HepG2 (cell line): ENCODE data around the gene C1orf50. TPM values are rescaled to one million over a fixed set of nuclear protein-coding genes. Genes with fewer than 3 reads are reported as not detected.

Experiments
- ISL2 ChIP-seq: sonication (generic); formaldehyde crosslinking; IDR thresholded peaks from 2 replicates; pipeline ENCODE4 v1.5.0; 2020; ENCODE audit warnings: missing genetic modification reagents
- MXI1 ChIP-seq: IDR thresholded peaks from 3 replicates; pipeline ENCODE4 v1.6.1; 2012; ENCODE audit warnings: low read depth, low read length, inconsistent platforms, borderline replicate concordance
- NCOA1 ChIP-seq: sonication (generic); formaldehyde crosslinking; IDR thresholded peaks from 2 replicates; pipeline ENCODE4 v1.9.0; 2021; ENCODE audit warnings: missing genetic modification reagents
- RBAK ChIP-seq: sonication (generic); formaldehyde crosslinking; IDR thresholded peaks from 2 replicates; pipeline ENCODE4 v1.5.1; 2020; ENCODE audit warnings: mild to moderate bottlenecking, missing genetic modification reagents
- SATB2 ChIP-seq: sonication (generic); formaldehyde crosslinking; IDR thresholded peaks from 2 replicates; pipeline ENCODE4 v1.5.0; 2020; ENCODE audit warnings: missing genetic modification reagents
- TARDBP ChIP-seq: sonication (generic); formaldehyde crosslinking; IDR thresholded peaks from 2 replicates; pipeline ENCODE4 v1.8.0; 2022; ENCODE audit warnings: mild to moderate bottlenecking, missing genetic modification reagents
- ZNF235 ChIP-seq: sonication (generic); formaldehyde crosslinking; IDR thresholded peaks from 2 replicates; pipeline ENCODE4 v1.8.1; 2023; ENCODE audit warnings: mild to moderate bottlenecking, missing genetic modification reagents, borderline replicate concordance
- ZNF431 ChIP-seq: sonication (generic); formaldehyde crosslinking; IDR thresholded peaks from 2 replicates; pipeline ENCODE4 v1.9.0; 2022; ENCODE audit warnings: missing genetic modification reagents, low read depth, mild to moderate bottlenecking, borderline replicate concordance
- ZNF543 ChIP-seq: sonication (generic); formaldehyde crosslinking; IDR thresholded peaks from 2 replicates; pipeline ENCODE4 v1.4.0; 2020; ENCODE audit warnings: mild to moderate bottlenecking, missing genetic modification reagents
- ZNF644 ChIP-seq: IDR thresholded peaks from 2 replicates; pipeline ENCODE4 v1.6.1; 2016; ENCODE audit warnings: low read depth
- polyA plus RNA-seq, 8 experiments: library from polyadenylated mRNA; depleted of rRNA in 3 of 8; stranded (reverse) in 7 of 8; unstranded in 1 of 8; fragments of >200 nt; fragmentation: Illumina TruSeq in 4 of 8; extraction: Trizol in 4 of 8; gene quantifications; 2 replicates each; pipeline versions ENCODE4 v1.2.1 to v1.2.3, GENCODE V29; 2011 to 2016; ENCODE audit warnings: low read depth in 4 of 8, missing spikeins in 1 of 8, mixed read lengths in 1 of 8; ENCODE audit not compliant: insufficient read depth in 1 of 8
- total RNA-seq, 5 experiments: library from RNA; depleted of rRNA; stranded (reverse); fragments of >200 nt; fragmentation: Illumina TruSeq; extraction: Trizol; gene quantifications; 2 replicates each; pipeline ENCODE4 v1.2.3, GENCODE V29; 2016; ENCODE audit warnings: low read depth in 1 of 5
- TF ChIP-seq, protein P1 (sequence below): IDR thresholded peaks from 2 replicates; pipeline ENCODE4 v1.6.1; 2016; ENCODE audit warnings: control low read depth
- TF ChIP-seq, protein P2 (sequence below): sonication (generic); formaldehyde crosslinking; IDR thresholded peaks from 2 replicates; pipeline ENCODE4 v1.4.0; 2020; ENCODE audit warnings: missing genetic modification reagents, mild to moderate bottlenecking, borderline replicate concordance
- TF ChIP-seq, protein P3 (sequence below): sonication (generic); formaldehyde crosslinking; IDR thresholded peaks from 2 replicates; pipeline ENCODE4 v1.4.0; 2020; ENCODE audit warnings: missing genetic modification reagents, borderline replicate concordance
- TF ChIP-seq, protein P4 (sequence below): IDR thresholded peaks from 2 replicates; pipeline ENCODE4 v1.6.1; 2016; ENCODE audit warnings: low read depth
- TF ChIP-seq, protein P5 (sequence below): IDR thresholded peaks from 2 replicates; pipeline ENCODE4 v1.4.0; 2020; ENCODE audit warnings: mild to moderate bottlenecking, missing genetic modification reagents

Gene C1orf50
- total and polyA plus RNA-seq, 2 of the 13 experiments (the other 11 are each of a cell fraction or from before 2014, with no cell fraction given) = 4.3 to 4.8 TPM

DNA sequence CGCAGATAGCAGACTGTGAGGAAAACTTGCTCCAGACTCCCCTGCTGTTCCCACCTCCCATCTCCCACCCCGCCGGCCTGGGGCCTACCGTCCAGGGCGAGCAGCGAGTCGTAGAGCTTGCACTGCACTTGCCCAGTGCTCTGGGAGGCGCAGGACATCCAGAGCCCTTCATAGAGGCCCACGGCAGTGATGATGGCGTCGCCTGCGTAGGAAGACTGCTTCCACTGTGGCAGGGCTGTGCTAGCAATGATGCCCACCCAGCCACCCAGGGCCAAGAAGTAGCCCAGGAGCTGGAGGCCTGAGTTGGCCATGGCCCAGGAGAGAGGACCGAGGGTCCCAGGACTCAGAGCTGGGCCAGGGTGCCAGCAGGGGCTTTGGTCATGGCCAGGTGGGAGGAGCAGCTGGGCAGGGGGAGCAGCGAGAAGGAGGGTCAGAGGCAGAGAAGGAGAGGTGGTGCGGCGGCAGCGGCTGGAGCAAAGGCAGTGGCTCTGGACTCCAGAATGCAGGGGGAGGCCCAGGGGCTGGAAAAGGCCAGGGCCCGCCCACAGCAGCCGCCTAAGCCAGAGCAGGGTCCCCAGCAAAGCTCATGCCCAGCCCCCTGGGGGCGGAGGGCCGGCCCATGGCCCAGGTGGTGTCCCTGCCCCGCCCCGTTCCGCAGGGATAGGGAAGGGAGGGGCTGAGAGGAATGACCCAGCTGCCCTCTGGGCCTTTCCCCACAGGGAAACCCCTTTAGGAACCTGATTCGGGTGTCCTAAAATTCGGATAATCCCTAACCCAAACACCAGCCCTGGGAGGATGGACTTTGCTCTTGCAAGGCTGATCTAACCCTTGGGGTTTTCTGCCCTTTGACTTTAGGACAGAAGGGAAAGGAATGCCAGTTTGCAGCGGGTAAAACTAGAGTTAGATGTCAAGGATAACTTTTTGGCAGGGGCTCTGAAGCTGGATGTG lies 27.0 kb upstream of the C1orf50 start, which contains the start of gene CLDN19 (continued):
- TF ChIP-seq ZNF431 (no peak), NCOA1 (no peak; the same call in 1 of the 2 replicates), TARDBP (peak; percentile 22; the same call in 1 of the 2 replicates), ZNF543 (CRISPR knock-in tag) (no peak), RBAK (CRISPR knock-in tag) (no peak), ZNF235 (CRISPR knock-in tag) (no peak), MXI1 (no peak), SATB2 (no peak), ZNF644 (CRISPR knock-in tag) (0 out of 2 replicates have a peak, but pooled peaks have one; percentile 19), ISL2 (peak; percentile 54; the same call in 1 of the 2 replicates)
- TF ChIP-seq, protein P1, sequence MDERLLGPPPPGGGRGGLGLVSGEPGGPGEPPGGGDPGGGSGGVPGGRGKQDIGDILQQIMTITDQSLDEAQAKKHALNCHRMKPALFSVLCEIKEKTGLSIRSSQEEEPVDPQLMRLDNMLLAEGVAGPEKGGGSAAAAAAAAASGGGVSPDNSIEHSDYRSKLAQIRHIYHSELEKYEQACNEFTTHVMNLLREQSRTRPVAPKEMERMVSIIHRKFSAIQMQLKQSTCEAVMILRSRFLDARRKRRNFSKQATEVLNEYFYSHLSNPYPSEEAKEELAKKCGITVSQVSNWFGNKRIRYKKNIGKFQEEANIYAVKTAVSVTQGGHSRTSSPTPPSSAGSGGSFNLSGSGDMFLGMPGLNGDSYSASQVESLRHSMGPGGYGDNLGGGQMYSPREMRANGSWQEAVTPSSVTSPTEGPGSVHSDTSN (CRISPR knock-in tag) = no peak
- TF ChIP-seq, protein P2, sequence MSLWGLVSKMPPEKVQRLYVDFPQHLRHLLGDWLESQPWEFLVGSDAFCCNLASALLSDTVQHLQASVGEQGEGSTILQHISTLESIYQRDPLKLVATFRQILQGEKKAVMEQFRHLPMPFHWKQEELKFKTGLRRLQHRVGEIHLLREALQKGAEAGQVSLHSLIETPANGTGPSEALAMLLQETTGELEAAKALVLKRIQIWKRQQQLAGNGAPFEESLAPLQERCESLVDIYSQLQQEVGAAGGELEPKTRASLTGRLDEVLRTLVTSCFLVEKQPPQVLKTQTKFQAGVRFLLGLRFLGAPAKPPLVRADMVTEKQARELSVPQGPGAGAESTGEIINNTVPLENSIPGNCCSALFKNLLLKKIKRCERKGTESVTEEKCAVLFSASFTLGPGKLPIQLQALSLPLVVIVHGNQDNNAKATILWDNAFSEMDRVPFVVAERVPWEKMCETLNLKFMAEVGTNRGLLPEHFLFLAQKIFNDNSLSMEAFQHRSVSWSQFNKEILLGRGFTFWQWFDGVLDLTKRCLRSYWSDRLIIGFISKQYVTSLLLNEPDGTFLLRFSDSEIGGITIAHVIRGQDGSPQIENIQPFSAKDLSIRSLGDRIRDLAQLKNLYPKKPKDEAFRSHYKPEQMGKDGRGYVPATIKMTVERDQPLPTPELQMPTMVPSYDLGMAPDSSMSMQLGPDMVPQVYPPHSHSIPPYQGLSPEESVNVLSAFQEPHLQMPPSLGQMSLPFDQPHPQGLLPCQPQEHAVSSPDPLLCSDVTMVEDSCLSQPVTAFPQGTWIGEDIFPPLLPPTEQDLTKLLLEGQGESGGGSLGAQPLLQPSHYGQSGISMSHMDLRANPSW (CRISPR knock-in tag) = 0 out of 2 replicates have a peak, but pooled peaks have one; percentile 62
- TF ChIP-seq, protein P3, sequence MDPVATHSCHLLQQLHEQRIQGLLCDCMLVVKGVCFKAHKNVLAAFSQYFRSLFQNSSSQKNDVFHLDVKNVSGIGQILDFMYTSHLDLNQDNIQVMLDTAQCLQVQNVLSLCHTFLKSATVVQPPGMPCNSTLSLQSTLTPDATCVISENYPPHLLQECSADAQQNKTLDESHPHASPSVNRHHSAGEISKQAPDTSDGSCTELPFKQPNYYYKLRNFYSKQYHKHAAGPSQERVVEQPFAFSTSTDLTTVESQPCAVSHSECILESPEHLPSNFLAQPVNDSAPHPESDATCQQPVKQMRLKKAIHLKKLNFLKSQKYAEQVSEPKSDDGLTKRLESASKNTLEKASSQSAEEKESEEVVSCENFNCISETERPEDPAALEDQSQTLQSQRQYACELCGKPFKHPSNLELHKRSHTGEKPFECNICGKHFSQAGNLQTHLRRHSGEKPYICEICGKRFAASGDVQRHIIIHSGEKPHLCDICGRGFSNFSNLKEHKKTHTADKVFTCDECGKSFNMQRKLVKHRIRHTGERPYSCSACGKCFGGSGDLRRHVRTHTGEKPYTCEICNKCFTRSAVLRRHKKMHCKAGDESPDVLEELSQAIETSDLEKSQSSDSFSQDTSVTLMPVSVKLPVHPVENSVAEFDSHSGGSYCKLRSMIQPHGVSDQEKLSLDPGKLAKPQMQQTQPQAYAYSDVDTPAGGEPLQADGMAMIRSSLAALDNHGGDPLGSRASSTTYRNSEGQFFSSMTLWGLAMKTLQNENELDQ = no peak
- TF ChIP-seq, protein P4, sequence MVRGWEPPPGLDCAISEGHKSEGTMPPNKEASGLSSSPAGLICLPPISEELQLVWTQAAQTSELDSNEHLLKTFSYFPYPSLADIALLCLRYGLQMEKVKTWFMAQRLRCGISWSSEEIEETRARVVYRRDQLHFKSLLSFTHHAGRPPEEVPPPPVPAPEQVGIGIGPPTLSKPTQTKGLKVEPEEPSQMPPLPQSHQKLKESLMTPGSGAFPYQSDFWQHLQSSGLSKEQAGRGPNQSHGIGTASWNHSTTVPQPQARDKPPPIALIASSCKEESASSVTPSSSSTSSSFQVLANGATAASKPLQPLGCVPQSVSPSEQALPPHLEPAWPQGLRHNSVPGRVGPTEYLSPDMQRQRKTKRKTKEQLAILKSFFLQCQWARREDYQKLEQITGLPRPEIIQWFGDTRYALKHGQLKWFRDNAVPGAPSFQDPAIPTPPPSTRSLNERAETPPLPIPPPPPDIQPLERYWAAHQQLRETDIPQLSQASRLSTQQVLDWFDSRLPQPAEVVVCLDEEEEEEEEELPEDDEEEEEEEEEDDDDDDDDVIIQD (CRISPR knock-in tag) = no peak
- TF ChIP-seq, protein P5, sequence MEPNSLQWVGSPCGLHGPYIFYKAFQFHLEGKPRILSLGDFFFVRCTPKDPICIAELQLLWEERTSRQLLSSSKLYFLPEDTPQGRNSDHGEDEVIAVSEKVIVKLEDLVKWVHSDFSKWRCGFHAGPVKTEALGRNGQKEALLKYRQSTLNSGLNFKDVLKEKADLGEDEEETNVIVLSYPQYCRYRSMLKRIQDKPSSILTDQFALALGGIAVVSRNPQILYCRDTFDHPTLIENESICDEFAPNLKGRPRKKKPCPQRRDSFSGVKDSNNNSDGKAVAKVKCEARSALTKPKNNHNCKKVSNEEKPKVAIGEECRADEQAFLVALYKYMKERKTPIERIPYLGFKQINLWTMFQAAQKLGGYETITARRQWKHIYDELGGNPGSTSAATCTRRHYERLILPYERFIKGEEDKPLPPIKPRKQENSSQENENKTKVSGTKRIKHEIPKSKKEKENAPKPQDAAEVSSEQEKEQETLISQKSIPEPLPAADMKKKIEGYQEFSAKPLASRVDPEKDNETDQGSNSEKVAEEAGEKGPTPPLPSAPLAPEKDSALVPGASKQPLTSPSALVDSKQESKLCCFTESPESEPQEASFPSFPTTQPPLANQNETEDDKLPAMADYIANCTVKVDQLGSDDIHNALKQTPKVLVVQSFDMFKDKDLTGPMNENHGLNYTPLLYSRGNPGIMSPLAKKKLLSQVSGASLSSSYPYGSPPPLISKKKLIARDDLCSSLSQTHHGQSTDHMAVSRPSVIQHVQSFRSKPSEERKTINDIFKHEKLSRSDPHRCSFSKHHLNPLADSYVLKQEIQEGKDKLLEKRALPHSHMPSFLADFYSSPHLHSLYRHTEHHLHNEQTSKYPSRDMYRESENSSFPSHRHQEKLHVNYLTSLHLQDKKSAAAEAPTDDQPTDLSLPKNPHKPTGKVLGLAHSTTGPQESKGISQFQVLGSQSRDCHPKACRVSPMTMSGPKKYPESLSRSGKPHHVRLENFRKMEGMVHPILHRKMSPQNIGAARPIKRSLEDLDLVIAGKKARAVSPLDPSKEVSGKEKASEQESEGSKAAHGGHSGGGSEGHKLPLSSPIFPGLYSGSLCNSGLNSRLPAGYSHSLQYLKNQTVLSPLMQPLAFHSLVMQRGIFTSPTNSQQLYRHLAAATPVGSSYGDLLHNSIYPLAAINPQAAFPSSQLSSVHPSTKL (CRISPR knock-in tag) = peak; percentile 36; the same call in 1 of the 2 replicates
